GM10266 (cell line): ENCODE measurements around the gene DNMT3B.
"Not testable (repeated sequence)": the region's sequence is repeated elsewhere in the genome, so short reads cannot be mapped to it uniquely, and the experiment has no call there.

Experiments used
- DNase-seq: peaks from one replicate; pipeline ENCODE4 v3.0.0; 2012; ENCODE audit errors: extremely low spot score
- CTCF ChIP-seq: IDR thresholded peaks from 2 replicates; pipeline ENCODE4 v1.5.1; 2012; ENCODE audit warnings: mild to moderate bottlenecking, low read depth; ENCODE audit not compliant: control insufficient read depth, insufficient read depth; ENCODE audit errors: missing control alignments

DNMT3B gene

DNA sequence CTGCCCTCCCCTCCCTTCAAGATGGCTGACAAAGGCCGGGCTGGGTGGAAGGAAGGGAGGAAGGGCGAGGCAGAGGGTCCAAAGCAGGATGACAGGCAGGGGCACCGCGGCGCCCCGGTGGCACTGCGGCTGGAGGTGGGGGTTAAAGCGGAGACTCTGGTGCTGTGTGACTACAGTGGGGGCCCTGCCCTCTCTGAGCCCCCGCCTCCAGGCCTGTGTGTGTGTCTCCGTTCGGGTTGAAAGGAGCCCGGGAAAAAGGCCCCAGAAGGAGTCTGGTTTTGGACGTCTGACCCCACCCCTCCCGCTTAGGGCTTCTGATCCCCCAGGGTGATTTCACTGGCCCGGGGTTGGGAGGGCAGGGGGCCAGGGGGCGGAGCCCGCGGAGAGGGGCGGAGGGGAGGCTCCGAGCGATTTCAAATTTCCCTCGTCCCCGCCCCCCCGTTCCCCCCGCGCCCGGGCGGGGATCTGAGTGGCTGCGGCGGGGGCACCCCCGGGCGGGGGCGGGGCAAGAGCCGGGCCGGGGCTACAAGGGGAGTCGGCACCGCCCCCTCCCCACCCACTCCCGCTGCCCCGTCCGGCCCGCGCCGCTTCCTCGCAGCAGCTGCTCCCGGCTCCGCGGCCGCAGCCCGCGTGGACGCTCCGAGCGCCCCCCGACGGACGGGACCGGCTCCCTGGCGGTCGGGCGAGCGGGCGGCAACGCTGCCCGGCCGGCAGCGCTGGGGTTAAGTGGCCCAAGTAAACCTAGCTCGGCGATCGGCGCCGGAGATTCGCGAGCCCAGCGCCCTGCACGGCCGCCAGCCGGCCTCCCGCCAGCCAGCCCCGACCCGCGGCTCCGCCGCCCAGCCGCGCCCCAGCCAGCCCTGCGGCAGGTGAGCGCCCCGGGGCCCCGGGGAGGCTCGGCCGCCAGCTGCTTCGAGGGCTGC lies at the start of gene DNMT3B:
Gene DNMT3B (plus strand): TSS at position 555 of the 923 bp plus-strand sequence. CDS start 17,939 bp downstream, outside the sequence.
- TF ChIP-seq CTCF = peak; percentile 35

DNA sequence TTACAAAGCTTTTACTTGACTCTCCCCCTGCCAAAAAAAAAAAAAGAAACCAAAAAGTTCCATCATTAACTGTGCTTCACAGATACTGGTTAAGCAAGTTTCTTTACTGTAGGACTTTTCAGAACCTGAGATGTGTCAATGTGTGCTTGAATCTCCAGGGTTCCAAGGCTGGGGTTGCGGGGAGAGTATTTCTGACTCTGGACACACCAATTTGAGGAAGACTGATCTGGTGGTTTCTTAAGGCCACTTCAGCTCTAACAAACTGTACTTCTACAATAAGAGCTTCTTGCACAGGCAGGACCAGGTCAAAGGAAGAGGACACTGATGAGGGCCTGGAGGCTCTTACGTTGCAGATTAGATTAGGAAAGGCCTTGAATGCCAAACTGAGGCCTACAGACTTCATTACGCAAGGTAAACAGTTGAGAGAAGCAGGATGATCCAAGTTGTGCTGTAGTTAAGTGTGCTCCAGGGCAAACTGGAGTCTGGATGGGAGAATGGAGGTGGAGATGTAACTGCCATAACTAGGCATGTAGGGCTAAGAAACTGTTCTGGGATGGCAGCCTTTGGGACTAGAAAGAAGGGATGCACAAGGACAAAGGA lies 43.3 kb upstream of the DNMT3B start:
- TF ChIP-seq CTCF = no peak
- no peak for DNase-seq

More for the DNA sequence above, at the start of gene DNMT3B:
- peak; percentile 91 for DNase-seq

DNA sequence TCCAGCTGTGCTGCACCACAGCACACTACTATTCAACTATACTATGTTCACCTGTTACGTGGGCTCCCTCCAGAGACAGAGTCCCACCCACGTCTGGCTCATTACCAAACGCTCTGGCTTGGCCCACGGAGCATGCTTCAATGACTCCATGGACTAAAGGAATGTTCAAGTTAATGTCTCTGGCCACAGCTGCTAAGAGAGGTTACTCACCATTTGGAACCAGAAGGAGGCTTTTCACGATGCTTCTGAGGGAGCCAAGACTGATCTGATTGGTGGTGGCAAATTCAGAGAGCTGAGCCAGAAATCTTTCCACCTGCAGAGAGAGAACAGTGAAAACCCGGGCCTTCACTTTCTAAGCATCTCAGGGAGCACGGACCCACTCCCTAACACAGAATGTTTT lies 34.5 kb upstream of the DNMT3B start:
- no peak for DNase-seq
- TF ChIP-seq CTCF = no peak

DNA sequence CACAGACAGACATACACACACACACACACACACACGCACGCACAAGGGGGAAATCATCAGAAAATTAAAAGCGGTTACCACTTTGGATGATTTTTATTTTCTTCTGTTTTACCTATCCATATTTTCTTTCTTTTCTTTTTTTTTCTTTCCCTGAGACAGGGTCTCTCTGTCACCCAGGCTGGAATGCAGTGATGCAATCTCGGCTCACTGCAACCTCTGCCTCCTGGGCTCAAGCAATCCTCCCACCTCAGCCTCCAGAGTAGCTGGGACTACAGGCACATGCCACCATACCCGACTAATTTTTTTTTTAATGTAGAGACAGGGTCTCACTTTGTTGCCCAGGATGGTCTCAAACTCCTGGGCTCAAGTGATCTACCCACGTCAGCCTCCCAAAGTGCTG lies 33.8 kb upstream of the DNMT3B start:
- DNase-seq = not testable (repeated sequence)

- DNase-seq = not testable (repeated sequence)
These were observed 32.9 kb upstream of the DNMT3B start for GRCh38 chr20:32729334-32729733.

- no peak for DNase-seq
These were observed 30.3 kb upstream of the DNMT3B start for GRCh38 chr20:32731882-32732266.

DNA sequence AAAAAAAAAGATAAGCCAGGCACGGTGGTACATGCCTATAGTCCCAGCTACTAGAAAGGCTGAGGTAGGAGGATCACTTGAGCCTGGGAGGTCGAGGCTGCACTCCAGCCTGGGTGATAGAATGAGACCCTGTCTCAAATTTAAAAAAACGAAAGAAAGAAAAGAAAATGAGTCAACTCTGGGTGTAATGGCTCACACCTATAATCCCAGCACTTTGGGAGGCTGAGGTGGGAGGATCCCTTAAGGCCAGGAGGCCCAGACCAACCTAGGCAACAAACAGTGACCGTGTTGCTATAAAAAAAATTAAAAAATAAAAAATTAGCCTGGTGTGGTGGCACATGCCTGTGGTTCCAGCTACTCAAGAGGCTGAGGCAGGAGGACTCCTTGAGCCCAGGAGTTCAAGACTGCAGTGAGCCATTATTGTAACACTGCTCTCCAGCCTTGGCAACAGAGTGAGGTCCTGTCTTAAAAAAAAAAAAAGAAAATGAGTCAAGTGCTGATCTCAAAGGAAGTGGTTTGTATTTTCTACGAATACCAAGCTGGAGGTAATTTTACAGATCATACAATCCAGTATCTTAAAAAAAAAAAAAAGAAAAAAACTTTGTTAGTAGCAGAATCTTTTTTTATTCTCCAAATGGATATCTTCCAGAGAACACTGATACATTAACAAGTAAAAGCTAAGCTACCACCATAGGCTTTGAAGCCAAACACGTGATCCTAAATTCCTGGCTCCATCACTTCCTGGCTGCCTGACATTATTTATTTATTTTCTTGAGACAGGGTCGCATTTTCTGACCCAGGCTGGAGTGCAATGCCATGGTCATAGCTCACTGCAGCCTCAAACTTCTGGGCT lies 24.6 kb upstream of the DNMT3B start:
- DNase-seq = no peak
- no peak for TF ChIP-seq CTCF

More at GRCh38 chr20:32731882-32732266, 30.3 kb upstream of the DNMT3B start:
- TF ChIP-seq CTCF = no peak

DNA sequence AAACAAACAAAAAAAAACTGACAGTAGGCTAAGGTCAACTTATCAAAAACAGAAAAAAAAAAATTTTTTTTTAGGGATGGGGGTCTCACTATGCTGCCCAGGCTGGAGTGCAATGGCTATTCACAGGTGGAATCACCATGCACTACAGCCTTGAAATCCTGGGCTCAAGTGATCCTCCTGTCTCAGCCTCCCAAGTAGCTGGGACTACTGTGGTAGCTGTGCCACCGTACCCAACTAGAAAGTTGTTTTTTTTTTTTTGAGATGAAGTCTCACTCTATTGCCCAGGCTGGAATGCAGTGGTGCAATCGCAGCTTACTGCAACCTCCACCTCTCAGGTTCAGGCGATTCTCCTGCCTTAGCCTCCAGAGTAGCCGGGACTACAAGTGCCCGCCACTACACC lies 21.0 kb upstream of the DNMT3B start:
- TF ChIP-seq CTCF = no peak

More for the DNA sequence above, 21.0 kb upstream of the DNMT3B start:
- no peak for DNase-seq
